Measurements from ENCODE around the gene NMRAL1. TPM values are rescaled to one million over a fixed set of nuclear protein-coding genes. Genes with fewer than 3 reads are reported as not detected.

NMRAL1 gene
- total RNA-seq, 1 donor from 2014 or later = 48.4 TPM

- DNase-seq (ENCODE audit: extremely low read depth, low read depth, low spot score) = no peak
These were observed 45.9 kb downstream of the NMRAL1 start for GRCh38 chr16:4428500-4428899.

- DNase-seq (ENCODE audit: extremely low read depth, low read depth, low spot score) = no peak
These were observed 47.6 kb downstream of the NMRAL1 start for GRCh38 chr16:4426722-4427372.

GRCh38 chr16:4426021-4426684 is 48.3 kb downstream of the NMRAL1 start:
- no peak for DNase-seq (ENCODE audit: extremely low read depth, low read depth, low spot score)

GRCh38 chr16:4425378-4426020 is 48.9 kb downstream of the NMRAL1 start, which contains the start of gene DNAJA3:
TSS of gene DNAJA3 (plus strand) at chr16:4425868. CDS start at chr16:4425882, 14 bp downstream.
- peak; percentile 78 for DNase-seq (ENCODE audit: extremely low read depth, low read depth, low spot score)

- DNase-seq (ENCODE audit: extremely low read depth, low read depth, low spot score) = no peak
These were observed 53.8 kb downstream of the NMRAL1 start for GRCh38 chr16:4420505-4421105.

GRCh38 chr16:4419402-4419959 is 54.9 kb downstream of the NMRAL1 start:
- no peak for DNase-seq (ENCODE audit: extremely low read depth, low read depth, low spot score)

- DNase-seq (ENCODE audit: extremely low read depth, low read depth, low spot score) = no peak
These were observed 58.0 kb downstream of the NMRAL1 start, which contains the start of gene CORO7 for GRCh38 chr16:4416200-4417032. TSS of gene CORO7 (minus strand) at chr16:4416596. CDS start at chr16:4416518, 78 bp downstream.

- no peak for DNase-seq (ENCODE audit: extremely low read depth, low read depth, low spot score)
These were observed 58.8 kb downstream of the NMRAL1 start for GRCh38 chr16:4415538-4416199.

- no peak for DNase-seq (ENCODE audit: extremely low read depth, low read depth, low spot score)
These were observed 60.1 kb downstream of the NMRAL1 start for GRCh38 chr16:4414187-4414917.

- DNase-seq (ENCODE audit: extremely low read depth, low read depth, low spot score) = no peak
These were observed 61.6 kb downstream of the NMRAL1 start for GRCh38 chr16:4412854-4413253.

GRCh38 chr16:4412159-4412558 is 62.3 kb downstream of the NMRAL1 start:
- no peak for DNase-seq (ENCODE audit: extremely low read depth, low read depth, low spot score)

Other genes starting within 250 kb of the NMRAL1 start
- gene SRL, start 232.5 kb downstream of the NMRAL1 start, total RNA-seq = 0.06 and 0.10 TPM in 2 replicates
- 4.2 and 4.8 TPM in 2 replicates for gene TFAP4, start 201.6 kb downstream of the NMRAL1 start, total RNA-seq
- 3.1 and 5.9 TPM in 2 replicates for gene GLIS2, start 158.6 kb downstream of the NMRAL1 start, total RNA-seq
- 35.3 and 57.8 TPM in 2 replicates for gene PAM16, start 123.3 kb downstream of the NMRAL1 start, total RNA-seq
- gene VASN, start 102.8 kb downstream of the NMRAL1 start, total RNA-seq = 5.7 and 6.8 TPM in 2 replicates
- 79.0 and 96.6 TPM in 2 replicates for gene CORO7, start 58.0 kb downstream of the NMRAL1 start, total RNA-seq
- 35.2 and 39.8 TPM in 2 replicates for gene DNAJA3, start 48.8 kb downstream of the NMRAL1 start, total RNA-seq
- 128 and 147 TPM in 2 replicates for gene HMOX2, start 1.8 kb upstream of the NMRAL1 start, total RNA-seq
- gene CDIP1, start 64.1 kb upstream of the NMRAL1 start, total RNA-seq = 24.6 and 27.4 TPM in 2 replicates
- gene C16orf96, start 81.7 kb upstream of the NMRAL1 start, total RNA-seq = not detected in 2 replicates
- 9.9 and 19.7 TPM in 2 replicates for gene UBALD1, start 140.3 kb upstream of the NMRAL1 start, total RNA-seq
- 80.6 and 87.1 TPM in 2 replicates for gene MGRN1, start 150.2 kb upstream of the NMRAL1 start, total RNA-seq
- gene NUDT16L1, start 218.9 kb upstream of the NMRAL1 start, total RNA-seq = 32.9 and 36.5 TPM in 2 replicates